Myocyte (in vitro differentiated cells): ENCODE results near the gene AUTS2. TPM values are rescaled to one million over a fixed set of nuclear protein-coding genes. Genes with fewer than 3 reads are reported as not detected.

ENCODE experiments used
- DNase-seq: peaks from one replicate; pipeline ENCODE4 v3.0.0-alpha.2; 2012; ENCODE audit warnings: low read depth
- total RNA-seq: library from RNA; depleted of rRNA; stranded (reverse); fragments of >200 nt; gene quantifications from 2 replicates; pipeline ENCODE4 v1.2.3, GENCODE V29; 2014

Gene AUTS2
- total RNA-seq, 1 donor from 2014 or later, result 4.4 TPM

GRCh38 chr7:70436790-70437350 lies 838.6 kb downstream of the AUTS2 start:
- no peak for DNase-seq

- no peak for DNase-seq
Observed at GRCh38 chr7:70439651-70440050, 841.4 kb downstream of the AUTS2 start.

DNA sequence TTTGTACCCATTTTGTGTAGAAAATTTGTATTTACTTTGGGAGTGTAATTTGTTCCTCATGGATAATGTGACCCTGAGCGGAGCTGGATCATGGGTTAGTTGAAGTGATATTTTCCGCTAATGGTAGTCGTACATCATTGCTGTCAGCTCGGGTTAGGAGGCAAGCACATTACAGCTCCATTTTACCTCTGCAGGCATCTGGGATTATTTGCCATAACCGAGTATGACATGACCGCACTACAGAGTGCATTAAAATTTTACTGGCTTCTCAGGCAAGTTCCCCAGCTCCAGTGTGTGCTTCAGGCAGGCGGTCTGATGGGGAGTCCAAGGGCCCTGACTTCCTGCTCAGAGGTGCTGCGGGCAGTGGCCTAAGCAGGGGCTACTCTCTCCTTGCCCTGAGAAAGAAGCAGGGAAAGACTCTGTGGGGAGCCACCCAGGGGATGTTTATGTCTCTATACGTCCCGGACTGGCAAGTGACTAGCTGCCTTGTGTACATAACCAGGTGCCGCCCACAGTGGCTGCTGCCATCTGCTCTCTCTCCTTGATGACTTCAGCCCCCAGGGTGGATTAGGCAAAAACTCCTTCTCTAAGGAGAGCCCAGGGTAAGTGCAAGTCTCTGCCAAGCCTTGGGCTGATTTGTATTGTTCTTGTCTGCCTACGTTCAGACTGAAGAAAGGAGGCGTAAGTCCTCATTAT lies 848.3 kb downstream of the AUTS2 start:
- DNase-seq, result no peak

DNA sequence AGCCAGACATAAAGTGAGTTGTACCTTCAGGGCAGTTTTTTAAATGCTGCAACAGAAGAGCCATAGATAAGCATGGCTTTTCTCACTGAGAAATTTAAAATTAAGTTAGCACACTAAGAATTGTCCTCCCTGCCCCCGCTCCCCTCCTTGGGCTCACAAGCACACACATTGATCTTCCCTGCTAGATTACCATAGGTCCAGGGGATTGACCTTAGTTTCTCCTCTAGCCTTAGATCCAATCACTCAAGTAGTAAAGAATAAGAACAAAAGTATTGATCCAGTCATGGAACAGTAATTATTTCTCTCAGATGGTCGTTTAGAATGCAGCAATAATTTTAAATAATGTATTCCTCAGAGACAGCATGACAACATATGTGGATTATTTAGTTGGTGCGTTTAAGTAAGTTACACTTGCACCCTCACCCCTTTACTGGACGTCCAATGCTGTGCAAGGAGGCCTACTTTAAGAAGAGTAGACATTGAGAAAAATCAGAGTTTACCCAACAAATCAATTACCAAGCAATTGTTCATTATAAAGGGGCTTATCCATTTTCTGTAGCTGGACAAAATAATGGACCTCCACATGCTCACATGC lies 850.1 kb downstream of the AUTS2 start:
- DNase-seq, result no peak

GRCh38 chr7:70450731-70451130 lies 852.5 kb downstream of the AUTS2 start:
- no peak for DNase-seq

DNA sequence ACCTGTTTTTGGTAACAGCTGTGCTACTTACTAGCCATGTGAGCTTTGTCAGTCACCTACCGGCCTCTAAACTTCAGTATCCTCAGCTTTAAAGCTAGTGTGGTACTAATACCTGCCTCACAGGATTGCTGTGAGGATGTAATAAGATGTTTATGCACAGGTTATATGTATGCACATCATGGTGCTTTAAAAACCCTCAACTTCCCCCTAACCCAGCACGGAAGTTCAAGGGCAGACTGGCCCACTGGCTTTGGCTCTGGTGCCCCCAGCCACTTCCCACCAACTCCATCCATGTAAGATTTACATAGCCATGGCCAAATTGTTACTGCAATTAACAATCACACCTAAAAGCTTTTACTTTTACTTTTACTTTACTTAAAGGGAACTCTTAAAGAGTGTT lies 857.6 kb downstream of the AUTS2 start:
- DNase-seq, result no peak

DNA sequence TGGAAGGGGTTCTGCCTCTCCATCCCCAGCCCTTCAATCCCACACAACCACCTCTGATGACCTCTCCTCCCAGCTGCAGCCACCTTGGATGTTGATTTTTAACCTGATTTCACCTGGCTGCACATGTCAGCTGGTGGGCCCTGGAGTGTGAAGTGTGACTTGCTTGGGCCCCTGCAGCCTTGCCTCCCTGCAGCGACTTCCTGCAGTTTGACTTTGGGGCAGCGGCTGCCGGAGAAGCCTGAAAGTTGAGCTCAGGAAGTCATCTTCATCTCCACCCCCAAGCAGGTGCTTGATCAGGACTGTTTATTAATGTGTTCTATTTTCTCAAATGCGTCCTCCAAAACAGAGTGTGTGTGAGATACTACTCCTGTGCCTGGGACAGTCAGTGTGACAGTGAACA lies 858.4 kb downstream of the AUTS2 start:
- no peak for DNase-seq

DNA sequence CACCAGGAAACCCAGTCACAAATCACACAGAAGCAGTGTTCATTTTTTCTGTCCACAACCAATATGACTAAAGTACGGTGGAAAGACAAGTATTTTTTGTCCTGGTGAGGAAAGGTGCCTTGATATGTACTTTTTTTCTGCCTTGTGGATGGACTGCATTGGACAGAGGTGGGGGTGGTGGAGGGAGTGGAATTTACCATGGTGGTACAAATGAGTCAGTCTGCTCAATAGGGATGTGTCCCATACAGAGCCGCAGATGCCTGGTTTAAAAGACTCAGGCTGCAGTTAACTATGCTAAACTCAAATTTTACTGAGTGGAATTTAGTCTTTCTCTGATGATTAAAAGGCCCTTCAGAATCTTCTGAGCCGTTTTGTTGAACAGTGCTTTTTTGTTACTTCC lies 859.2 kb downstream of the AUTS2 start:
- DNase-seq, result no peak

DNA sequence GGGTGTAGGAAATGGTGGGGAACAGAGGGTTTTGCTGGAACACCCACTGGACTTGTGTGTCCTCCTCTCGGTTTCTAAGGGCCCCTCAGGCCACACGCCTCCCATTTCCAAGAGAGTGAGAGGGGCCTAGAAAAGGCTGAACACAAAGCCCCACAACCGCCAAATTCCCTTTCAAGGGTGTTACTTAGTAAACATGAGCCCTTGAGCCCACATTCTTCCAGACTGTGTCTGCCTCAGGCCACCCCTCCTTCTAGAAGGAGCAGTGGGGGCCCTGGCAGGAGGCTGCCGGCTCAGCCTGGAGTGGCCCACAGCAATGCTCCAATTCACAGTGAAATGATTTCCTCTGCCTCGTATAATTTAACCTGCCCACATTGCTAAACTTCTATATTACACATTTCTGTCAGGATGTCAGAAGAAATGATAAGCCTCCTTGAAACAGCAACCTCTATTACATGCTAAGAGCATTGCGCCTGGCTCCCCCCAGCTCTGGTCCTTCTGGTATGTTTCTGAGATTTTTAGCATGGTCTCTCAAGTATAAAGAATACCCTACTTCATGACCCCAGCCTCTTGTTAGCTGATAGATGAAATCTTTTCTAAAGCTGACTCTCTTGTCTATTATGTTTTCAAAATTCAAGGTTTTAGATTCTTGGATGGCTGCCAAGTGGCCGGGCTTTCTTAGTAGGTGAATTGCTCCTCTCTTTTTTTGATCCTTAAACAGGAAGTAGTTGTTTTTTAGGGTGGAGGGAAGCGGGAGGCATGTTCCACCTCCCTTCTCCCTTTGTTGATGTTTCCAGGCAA lies 859.8 kb downstream of the AUTS2 start:
- no peak for DNase-seq

DNA sequence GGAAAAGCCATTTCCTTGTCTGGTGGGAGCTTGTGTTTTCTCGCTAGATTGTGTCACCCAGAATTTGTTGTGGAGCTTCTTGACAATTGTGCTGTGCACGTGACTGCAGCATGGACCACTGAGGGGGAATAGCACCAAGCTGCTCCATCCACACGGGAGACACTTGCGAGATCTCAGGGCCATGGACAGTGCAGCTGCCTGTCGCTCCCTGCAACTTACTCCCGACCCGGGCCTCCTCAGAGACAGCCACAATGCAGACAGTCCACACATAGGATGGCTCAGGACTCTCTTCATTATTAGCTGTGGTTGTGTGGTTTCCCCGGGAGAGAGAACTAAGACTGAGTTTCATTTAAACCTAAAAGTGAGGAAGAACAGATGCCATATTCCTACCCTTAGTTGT lies 860.5 kb downstream of the AUTS2 start:
- DNase-seq, result no peak

DNA sequence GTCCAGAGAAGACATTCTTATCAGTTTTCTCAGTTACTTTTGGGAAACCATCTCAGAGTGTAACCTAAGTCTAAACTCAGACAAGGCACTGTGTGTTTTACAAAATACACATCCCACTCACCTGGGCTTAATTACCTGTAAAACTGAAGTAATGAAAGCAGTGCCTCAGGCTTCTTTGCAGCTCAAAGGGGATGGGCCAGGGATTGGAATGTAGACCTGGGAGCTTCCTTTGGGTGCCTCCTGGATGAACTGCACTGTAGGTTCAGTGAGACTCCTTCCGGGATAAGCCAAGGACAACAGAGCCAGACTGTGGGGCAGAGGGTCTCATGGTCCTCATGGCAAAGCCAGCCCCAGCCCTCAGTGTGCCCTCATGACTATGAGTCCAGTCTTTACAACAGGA lies 861.3 kb downstream of the AUTS2 start:
- no peak for DNase-seq

GRCh38 chr7:70460071-70460470 lies 861.8 kb downstream of the AUTS2 start:
- DNase-seq, result no peak

GRCh38 chr7:70460562-70460961 lies 862.3 kb downstream of the AUTS2 start:
- no peak for DNase-seq

- no peak for DNase-seq
Observed at GRCh38 chr7:70463352-70463938, 865.2 kb downstream of the AUTS2 start.

- DNase-seq, result no peak
Observed at GRCh38 chr7:70466725-70467364, 868.6 kb downstream of the AUTS2 start.

- DNase-seq, result no peak
Observed at GRCh38 chr7:70470746-70471145, 872.5 kb downstream of the AUTS2 start.

DNA sequence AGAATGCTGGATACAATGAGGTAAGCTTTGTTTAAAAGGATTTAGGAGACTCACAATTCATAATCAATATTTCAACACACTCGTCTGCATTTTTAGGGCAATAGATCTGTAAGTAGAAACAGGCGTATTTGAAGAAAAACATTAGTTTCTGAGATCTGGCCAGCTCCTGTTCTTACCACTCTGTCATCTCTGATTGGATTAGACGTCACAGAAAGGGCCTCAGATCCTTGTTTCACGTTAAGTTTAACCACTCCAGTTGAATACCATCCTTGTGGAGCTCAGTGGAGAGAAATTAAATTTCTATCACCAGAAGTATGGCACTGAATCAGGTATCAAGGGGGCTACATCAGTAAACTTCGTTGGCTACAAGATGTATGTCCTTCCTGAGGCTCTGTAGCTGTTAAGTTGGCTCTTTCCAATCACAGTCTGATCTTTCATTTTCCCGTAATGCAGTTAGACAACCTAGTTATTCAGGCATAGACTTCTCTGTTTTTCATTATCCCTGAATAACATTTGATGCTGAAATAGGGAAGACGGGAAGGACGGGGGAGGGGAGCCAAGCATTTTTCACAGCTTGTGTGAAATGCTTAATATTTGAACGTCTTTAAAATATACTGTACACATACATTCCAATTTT lies 874.4 kb downstream of the AUTS2 start:
- no peak for DNase-seq

DNA sequence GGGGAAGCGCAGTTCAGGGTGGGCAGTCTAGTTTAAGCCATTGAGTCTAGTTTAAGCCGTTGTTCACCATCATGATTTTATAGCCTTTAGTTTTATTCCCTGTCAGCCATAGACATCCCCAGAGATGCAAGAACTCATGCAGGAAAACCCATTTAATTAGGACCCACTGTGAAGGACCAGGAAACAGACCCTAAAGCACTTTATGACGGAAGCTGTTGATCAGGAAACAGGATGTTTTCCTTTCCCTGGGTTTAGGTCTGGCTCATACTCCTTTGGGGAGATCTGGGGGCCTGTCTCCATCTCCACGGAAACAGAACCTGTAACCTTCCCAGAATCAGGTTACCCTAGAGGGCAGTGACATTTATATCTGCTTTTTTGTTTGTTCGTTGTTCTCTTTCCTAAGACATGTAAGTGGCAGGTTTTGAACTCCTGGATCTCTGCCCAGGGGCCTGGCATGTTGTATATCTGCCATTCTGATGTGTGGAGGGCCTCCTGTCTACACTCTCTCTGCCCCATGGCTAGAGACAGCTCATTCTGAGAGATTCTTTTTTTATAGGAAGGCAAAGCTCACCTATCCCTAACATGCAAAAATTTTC lies 876.5 kb downstream of the AUTS2 start:
- DNase-seq, result no peak

DNA sequence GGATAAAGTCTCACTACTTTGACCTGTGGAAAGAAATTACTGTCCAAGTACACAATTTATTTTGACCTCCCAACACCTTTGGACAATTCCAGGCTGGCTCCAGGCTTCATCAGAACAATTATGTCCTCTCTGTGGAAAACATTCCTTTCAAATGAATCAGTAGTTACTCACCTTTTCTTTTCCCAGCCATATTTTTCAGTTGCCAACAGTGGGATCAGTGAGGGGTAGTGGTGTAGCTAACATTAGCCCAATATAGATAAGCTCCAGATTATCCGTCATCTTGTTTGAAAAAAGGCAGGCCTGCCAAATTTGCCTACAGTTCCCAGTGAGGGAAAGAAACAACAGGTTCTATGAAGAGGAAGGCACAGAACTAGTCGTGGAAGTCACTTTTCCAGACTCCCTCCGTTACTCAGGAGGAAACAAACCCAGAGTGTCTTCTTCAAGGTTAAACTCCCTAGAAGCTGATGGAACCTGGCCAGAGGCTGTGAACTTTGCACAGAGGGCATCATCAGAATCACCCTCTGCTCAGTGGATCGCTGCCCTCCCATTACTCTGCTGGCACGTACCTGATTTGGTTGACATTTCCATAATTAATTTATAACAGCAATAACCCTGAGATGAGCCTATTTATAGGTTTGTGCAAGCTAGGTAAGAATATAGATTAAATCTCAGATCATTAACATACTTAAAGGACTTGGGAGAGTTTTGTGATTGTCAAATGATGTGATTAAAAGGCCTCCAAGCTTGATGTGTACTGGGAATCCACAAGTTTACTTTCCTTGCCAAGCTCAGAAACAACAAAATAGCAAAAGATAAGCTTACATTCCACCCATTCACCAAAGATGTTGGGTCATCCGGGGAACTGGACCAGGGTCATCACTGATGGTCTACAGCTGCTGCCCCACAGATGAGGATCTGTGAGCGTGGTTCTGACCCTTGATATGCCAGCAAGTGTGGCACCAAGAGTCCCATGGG lies 879.0 kb downstream of the AUTS2 start:
- no peak for DNase-seq
